ENCODE data around the gene ELF1.
"Not testable (repeated sequence)": the region's sequence is repeated elsewhere in the genome, so short reads cannot be mapped to it uniquely, and the experiment has no call there.

ELF1 gene

GRCh38 chr13:40911341-40911740 is 107.8 kb downstream of the ELF1 start:
- 0 out of 2 replicates have a peak, but pooled peaks cover 4% of the 10 kb centered on the region for H3K4me1 ChIP-seq
- H3K4me3 ChIP-seq, result no peak overlapping the region
- no peaks in the 10 kb centered on the region for H3K36me3 ChIP-seq
- no peak overlapping the region for H3K27ac ChIP-seq
- no peak overlapping the region for H3K9ac ChIP-seq
- no peaks in the 10 kb centered on the region for H4K20me1 ChIP-seq
- H3K9me3 ChIP-seq, result no peaks in the 10 kb centered on the region
- no peak for TF ChIP-seq Cebpa-rat (IDR thresholded peaks at IDR 0.05)
- H3K27me3 ChIP-seq, result no peaks in the 10 kb centered on the region
- H3K4me2 ChIP-seq, result no peak overlapping the region

GRCh38 chr13:40910324-40911050 is 108.6 kb downstream of the ELF1 start:
- no peak overlapping the region for H3K4me2 ChIP-seq

GRCh38 chr13:40909541-40910200 is 109.4 kb downstream of the ELF1 start:
- H3K36me3 ChIP-seq, H3K27me3 ChIP-seq, H3K9ac ChIP-seq, H3K27ac ChIP-seq, H3K4me3 ChIP-seq, H3K4me2 ChIP-seq, H3K4me1 ChIP-seq, H3K9me3 ChIP-seq, H4K20me1 ChIP-seq: not testable (repeated sequence)

More at GRCh38 chr13:40910324-40911050, 108.6 kb downstream of the ELF1 start:
- TF ChIP-seq Cebpa-rat (IDR thresholded peaks at IDR 0.05), result no peak
- Histone ChIP-seq H3K9ac (no peak overlapping the region), H3K36me3 (no peaks in the 10 kb centered on the region), H3K27ac (no peak overlapping the region), H3K27me3 (no peaks in the 10 kb centered on the region), H3K9me3 (no peaks in the 10 kb centered on the region), H3K4me1 (0 out of 2 replicates have a peak, but pooled peaks cover 4% of the 10 kb centered on the region), H3K4me3 (no peak overlapping the region), H4K20me1 (no peaks in the 10 kb centered on the region)

GRCh38 chr13:40908546-40908945 is 110.6 kb downstream of the ELF1 start:
- Histone ChIP-seq H3K27me3 (no peaks in the 10 kb centered on the region), H3K4me1 (0 out of 2 replicates have a peak, but pooled peaks cover 4% of the 10 kb centered on the region), H3K36me3 (no peaks in the 10 kb centered on the region), H3K27ac (no peak overlapping the region), H3K9ac (no peak overlapping the region), H3K9me3 (no peaks in the 10 kb centered on the region), H4K20me1 (no peaks in the 10 kb centered on the region), H3K4me2 (no peak overlapping the region), H3K4me3 (no peak overlapping the region)
- no peak for TF ChIP-seq Cebpa-rat (IDR thresholded peaks at IDR 0.05)

GRCh38 chr13:40901032-40901431 is 118.1 kb downstream of the ELF1 start:
- not testable (repeated sequence) for H3K4me2 ChIP-seq, H3K9ac ChIP-seq, H3K9me3 ChIP-seq, H4K20me1 ChIP-seq, H3K36me3 ChIP-seq, H3K4me3 ChIP-seq, H3K27me3 ChIP-seq, H3K4me1 ChIP-seq, H3K27ac ChIP-seq

- H3K4me1 ChIP-seq, H3K27ac ChIP-seq, H3K36me3 ChIP-seq, H3K4me3 ChIP-seq, H3K27me3 ChIP-seq, H3K9ac ChIP-seq, H4K20me1 ChIP-seq, H3K4me2 ChIP-seq, H3K9me3 ChIP-seq: not testable (repeated sequence)
Measured at GRCh38 chr13:40900568-40900967, 118.5 kb downstream of the ELF1 start.

GRCh38 chr13:40897053-40897452 is 122.1 kb downstream of the ELF1 start:
- no peak for TF ChIP-seq Cebpa-rat (IDR thresholded peaks at IDR 0.05)
- peaks cover 4% of the 10 kb centered on the region; the same call in 1 of the 2 replicates for H3K9me3 ChIP-seq
- no peaks in the 10 kb centered on the region for H3K27me3 ChIP-seq
- H3K27ac ChIP-seq, result no peak overlapping the region
- H3K4me1 ChIP-seq, result no peaks in the 10 kb centered on the region
- H3K36me3 ChIP-seq, result no peaks in the 10 kb centered on the region
- H3K4me2 ChIP-seq, result no peak overlapping the region
- H3K4me3 ChIP-seq, result no peak overlapping the region
- no peaks in the 10 kb centered on the region for H4K20me1 ChIP-seq
- H3K9ac ChIP-seq, result no peak overlapping the region

GRCh38 chr13:40895227-40896184 is 123.6 kb downstream of the ELF1 start:
- no peak for TF ChIP-seq Cebpa-rat (IDR thresholded peaks at IDR 0.05)
- no peak overlapping the region for H3K27ac ChIP-seq

GRCh38 chr13:40893573-40893972 is 125.5 kb downstream of the ELF1 start:
- H3K4me3 ChIP-seq, H3K9ac ChIP-seq, H3K9me3 ChIP-seq, H3K4me2 ChIP-seq, H3K27me3 ChIP-seq, H3K36me3 ChIP-seq, H3K27ac ChIP-seq, H3K4me1 ChIP-seq, H4K20me1 ChIP-seq: not testable (repeated sequence)

More at GRCh38 chr13:40895227-40896184, 123.6 kb downstream of the ELF1 start:
- Histone ChIP-seq H3K9me3 (no peaks in the 10 kb centered on the region), H3K4me3 (no peak overlapping the region), H3K36me3 (no peaks in the 10 kb centered on the region), H3K4me2 (no peak overlapping the region), H3K9ac (no peak overlapping the region), H3K4me1 (no peaks in the 10 kb centered on the region), H3K27me3 (no peaks in the 10 kb centered on the region), H4K20me1 (no peaks in the 10 kb centered on the region)

GRCh38 chr13:40886017-40886416 is 133.1 kb downstream of the ELF1 start:
- H4K20me1 ChIP-seq, result no peaks in the 10 kb centered on the region

GRCh38 chr13:40884175-40884574 is 134.9 kb downstream of the ELF1 start:
- H4K20me1 ChIP-seq, H3K4me1 ChIP-seq, H3K9ac ChIP-seq, H3K4me2 ChIP-seq, H3K27ac ChIP-seq, H3K27me3 ChIP-seq, H3K4me3 ChIP-seq: not testable (repeated sequence)
- Histone ChIP-seq H3K9me3 (peaks cover 29% of the 10 kb centered on the region), H3K36me3 (peaks cover 15% of the 10 kb centered on the region)

More at GRCh38 chr13:40886017-40886416, 133.1 kb downstream of the ELF1 start:
- Histone ChIP-seq H3K4me2 (no peak overlapping the region), H3K4me1 (no peaks in the 10 kb centered on the region), H3K36me3 (no peaks in the 10 kb centered on the region), H3K9ac (no peak overlapping the region), H3K4me3 (no peak overlapping the region), H3K27ac (no peak overlapping the region), H3K27me3 (no peaks in the 10 kb centered on the region), H3K9me3 (peaks cover 10% of the 10 kb centered on the region)
- TF ChIP-seq Cebpa-rat (IDR thresholded peaks at IDR 0.05), result no peak

All from BLaER1 (cell line).